HG03196 (cell line): Measurements from ENCODE around the gene STX17.
A peak's percentile ranks its signal among the peaks of the same experiment; 100 is the strongest.
"Not testable (repeated sequence)": the region's sequence is repeated elsewhere in the genome, so short reads cannot be mapped to it uniquely, and the experiment has no call there.

ENCODE experiments used
- ATAC-seq: cut with Tn5 transposase; IDR thresholded peaks from one replicate; pipeline ENCODE4 v1.9.1; 2021; ENCODE audit not compliant: unreplicated experiment

The STX17 gene

DNA sequence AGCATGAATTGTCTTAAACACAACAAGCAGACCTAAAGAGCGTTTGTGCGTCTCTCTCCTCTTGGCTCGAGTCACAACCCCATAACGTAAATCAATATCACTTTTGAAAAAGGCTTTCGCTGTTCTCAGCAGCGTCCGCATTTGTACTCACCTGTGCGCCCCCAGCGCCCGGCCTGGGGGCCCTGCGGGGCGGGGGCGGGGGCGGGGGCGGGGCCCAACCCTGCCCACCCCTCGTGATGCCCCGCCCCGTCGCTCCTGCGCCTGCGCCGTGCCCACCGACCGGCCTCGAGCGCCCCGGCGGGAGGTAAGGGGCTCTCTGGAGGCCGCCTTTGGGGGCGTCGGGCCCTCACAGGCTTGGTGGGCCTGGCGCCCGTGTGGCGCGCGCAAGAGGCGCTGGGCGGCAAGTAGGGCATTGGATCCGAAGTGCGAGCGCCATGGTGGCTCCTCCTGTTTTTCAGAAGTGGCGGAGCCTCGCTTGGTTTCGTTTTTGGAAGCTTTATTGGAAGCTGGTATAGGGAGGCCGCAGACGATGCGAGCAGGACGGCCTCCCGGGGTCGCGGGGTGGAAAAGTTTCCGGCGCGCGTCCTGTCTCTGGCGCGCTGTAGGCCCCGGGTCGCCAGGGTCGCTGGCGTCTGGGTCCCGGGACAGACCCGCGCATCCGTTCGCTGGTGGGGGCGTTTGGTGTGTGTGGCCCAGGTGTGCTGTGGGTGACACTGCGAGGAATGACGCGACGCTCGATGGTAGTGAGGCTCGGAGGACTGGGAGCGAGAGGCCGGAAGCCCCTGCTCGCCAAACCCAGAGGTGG is at the start of gene STX17:
STX17 (plus strand) TSS at position 252 of the 805 bp plus-strand sequence. CDS start 8,586 bp downstream, outside the sequence.
- ATAC-seq, result peak; percentile 89

DNA sequence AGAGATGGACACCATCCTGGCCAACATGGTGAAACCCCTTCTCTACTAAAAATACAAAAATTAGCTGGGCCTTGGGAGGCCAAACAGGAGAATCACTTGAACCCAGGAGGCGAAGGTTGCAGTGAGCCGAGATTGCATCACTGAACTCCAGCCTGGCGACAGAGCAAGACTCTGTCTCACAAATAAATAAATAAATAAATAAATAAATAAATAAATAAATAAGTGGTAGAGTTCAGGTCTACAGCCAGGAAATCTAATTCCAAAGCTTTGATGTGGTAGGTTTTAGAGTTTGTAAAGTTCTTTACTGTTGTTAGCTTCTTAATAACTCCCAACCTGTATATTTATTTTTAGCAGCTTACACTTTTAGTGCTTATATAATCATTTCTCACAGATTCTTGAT is 48.9 kb upstream of the STX17 start:
- not testable (repeated sequence) for ATAC-seq

DNA sequence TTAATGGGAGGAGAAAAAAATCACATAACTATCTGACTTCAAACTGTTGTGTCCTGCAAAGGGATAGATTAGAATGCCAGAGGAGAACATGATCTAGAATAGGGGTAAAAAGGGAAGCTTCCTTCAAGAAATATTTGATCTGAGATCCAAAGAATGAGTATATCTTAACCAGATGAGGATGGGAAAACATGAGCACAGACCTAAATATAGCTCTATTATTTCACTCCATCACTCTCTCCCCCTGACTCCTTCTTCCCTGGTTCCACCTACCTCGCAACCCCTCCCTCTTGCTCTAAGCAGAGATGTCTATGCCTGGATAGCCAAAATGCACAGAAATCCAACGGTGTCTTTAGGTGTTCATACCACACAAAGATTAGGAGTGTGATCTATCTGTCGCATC is 48.4 kb upstream of the STX17 start:
- ATAC-seq, result no peak

- ATAC-seq, result no peak
Measured at GRCh38 chr9:99859243-99859980, 47.0 kb upstream of the STX17 start.

GRCh38 chr9:99860266-99860665 is 46.2 kb upstream of the STX17 start:
- ATAC-seq, result no peak

- ATAC-seq, result no peak
Measured at GRCh38 chr9:99863955-99864354, 42.5 kb upstream of the STX17 start.

- no peak for ATAC-seq
Measured at GRCh38 chr9:99866398-99866797, 40.1 kb upstream of the STX17 start.

DNA sequence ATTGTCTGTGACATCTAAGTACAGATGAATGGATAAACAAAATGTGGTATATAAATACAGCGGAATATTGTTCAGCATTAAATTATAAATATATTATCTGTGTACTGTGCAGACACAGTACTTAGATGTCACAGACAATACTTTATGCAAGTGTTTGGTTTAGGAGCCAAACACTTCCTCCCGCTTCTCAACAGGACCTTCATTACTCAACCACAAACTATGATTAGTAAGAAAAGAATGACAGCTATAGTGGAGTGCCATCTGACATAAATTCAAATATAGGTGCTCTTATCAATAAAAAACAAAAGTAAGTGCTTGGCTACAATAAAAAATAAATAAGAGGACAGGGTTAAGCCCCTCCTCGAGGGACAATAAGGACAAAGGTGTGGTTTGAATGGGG is 38.9 kb upstream of the STX17 start:
- no peak for ATAC-seq

- ATAC-seq, result no peak
Measured at GRCh38 chr9:99867968-99868367, 38.5 kb upstream of the STX17 start.

DNA sequence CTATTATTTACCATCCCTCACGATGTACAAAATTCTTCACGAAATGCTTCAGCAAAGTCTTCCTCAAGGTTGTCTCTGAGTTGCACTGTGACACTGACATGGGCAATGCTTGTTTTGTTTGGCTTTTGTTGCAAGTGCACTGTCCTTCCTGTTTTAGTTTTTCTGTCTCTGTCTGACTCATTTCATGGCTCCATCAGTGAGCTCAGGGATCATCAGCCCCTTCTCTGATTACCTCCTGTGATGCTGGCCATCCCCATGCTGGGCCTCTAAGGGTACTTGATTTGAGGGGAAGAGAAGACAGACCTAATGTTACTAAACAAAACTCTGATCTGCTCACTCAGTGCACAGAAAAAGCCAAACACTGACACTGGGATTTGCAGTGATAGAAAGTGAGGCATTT is 37.6 kb upstream of the STX17 start:
- ATAC-seq, result peak; percentile 66

- ATAC-seq, result no peak
Measured at GRCh38 chr9:99870126-99870525, 36.3 kb upstream of the STX17 start.

DNA sequence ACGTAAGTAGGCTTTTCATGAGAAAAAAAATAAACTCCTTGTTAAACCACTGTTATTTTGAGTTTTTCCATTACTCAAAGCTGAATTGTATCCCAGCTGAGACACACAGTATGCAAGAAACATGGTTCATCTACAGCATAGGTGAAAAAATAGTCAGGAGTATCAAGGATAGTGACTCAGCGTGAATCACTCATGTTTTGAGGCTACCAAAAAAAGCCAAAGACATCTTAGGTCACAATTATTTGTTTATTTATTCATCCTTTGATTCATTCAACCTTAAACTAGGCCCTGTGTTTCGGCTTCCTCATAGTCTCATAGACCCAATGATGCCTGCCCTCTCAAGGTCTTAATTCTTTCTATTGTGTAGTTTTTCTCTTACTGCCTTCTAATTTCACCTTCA is 32.9 kb upstream of the STX17 start:
- ATAC-seq, result no peak

GRCh38 chr9:99873943-99874584 is 32.4 kb upstream of the STX17 start:
- ATAC-seq, result no peak

GRCh38 chr9:99876190-99876589 is 30.3 kb upstream of the STX17 start:
- no peak for ATAC-seq

DNA sequence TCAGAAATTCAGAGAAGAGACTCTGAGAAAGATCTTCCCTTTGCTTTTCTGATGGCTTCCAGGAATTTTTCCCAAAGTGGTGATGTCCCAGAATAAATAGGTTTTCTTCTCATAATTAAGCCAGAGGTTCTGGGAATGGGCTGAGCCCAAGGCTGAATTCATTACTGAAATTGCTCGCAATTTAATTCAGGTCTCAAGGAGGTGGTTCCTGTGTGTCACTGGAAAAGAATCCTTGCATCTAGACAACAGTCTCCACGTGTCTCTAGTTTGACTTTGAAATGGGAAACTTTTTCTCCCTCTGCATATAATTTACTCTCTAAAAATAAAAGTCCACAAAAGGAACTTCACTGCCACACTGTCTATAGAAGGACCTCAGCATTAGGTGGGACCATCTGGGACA is 27.8 kb upstream of the STX17 start:
- no peak for ATAC-seq

GRCh38 chr9:99881769-99882168 is 24.7 kb upstream of the STX17 start:
- ATAC-seq, result no peak

DNA sequence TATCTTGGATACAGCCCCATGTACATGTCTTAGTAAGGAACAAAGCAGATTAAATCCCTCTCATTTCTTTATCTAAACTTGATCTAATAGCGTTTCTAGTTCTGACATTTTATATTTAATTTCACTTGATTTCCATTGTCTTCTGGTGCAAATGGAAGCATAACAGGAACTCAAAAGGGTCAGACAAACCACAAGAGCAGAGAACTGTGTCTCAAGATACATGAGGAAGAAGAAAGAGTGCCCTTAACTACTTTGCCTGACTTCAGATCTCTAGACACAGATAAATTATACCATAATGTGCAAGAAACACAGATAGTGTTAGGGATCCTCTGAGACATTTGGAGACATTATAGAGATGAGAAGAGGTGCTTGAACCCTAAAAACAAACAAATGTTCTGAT is 20.7 kb upstream of the STX17 start:
- no peak for ATAC-seq

DNA sequence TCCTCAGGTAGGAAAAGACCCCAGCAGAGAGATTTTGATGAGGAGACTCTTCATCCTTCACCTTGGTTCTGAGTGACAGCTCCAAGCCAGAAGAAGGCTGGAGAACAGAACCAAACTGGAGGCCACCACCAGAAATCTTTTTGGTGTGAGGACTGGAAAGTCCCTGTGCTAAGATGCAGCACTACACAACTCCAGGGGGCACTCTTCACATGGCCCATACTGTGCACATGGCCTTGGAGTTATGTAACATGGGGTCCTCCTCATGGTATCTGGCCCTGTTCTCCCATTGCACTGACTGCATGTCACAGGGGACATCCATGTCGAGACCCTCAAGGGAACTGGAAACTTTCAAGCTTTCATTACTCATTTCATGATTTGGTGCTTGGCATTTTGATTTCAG is 17.3 kb upstream of the STX17 start:
- no peak for ATAC-seq

DNA sequence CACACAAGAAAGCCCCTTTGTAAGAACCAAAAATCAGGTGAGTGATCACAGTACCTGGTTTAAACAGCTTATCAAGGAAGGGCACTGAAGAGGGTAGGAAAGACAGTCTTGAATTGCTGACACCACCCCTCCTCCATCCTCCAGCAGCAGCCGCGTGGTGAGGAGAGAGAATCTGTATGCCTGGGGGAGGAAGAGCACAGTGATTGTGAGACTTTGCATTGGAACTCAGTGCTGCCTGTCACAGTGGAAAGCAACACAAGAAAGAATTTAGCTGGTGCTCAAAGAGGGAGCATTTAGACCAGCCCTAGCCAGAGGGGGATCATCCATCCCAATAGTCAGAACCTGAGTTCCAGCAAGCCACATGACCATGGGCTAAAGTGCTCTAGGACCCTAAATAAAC is 11.6 kb upstream of the STX17 start:
- ATAC-seq, result no peak

DNA sequence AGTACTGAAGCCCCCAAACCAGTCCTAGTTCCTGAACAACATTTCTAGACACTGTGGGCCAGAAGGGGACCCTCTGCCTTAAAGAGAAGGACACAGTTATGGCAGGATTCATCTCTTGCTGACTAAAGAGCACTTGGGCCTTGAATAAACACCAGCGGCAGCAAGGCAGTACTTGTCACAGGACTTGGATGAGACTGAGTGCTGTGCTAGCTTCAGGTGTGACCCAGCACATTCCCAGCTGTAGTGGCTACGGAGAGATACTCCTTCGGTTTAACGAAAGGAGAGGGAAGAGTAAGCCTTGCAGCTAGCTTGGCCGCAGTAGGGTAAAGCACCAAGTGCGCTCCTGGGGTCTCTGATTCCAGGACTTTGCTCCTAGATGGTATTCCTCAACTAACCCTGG is 10.9 kb upstream of the STX17 start:
- no peak for ATAC-seq

DNA sequence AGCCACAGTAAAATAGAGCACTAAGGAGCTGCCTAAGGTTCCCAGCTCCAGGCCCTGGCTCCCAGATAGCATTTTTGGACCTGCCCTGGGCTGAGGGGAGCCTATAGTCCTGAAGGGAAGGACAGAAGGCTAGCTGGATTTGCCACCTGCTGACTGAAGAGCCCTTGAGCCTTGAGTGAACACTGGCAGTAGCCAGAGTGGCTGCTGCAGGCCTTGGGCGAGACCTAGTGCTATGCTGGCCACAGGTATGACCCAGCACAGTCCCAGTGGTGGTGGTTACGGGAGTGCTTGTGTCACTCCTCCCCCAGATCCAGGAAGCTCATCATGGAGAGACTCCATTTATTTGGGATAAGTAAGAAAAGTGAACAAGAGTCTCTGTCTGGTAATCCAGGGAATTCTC is 10.3 kb upstream of the STX17 start:
- ATAC-seq, result no peak

GRCh38 chr9:99903393-99903792 is 3.1 kb upstream of the STX17 start:
- ATAC-seq, result no peak
